A375 (cell line): Measurements from ENCODE around the gene P2RY14. TPM values are rescaled to one million over a fixed set of nuclear protein-coding genes. Genes with fewer than 3 reads are reported as not detected.

Source experiments
- small RNA-seq: library from RNA; depleted of rRNA; stranded (forward); fragments of <200 nt; gene quantifications from one replicate; pipeline ENCODE3, GENCODE V24; 2014
- total RNA-seq: library from RNA; depleted of rRNA; stranded (reverse); fragments of >200 nt; shearing (Covaris generic); gene quantifications from 2 replicates; pipeline ENCODE4 v1.2.3, GENCODE V29; 2014; rRNA removed

The P2RY14 gene
- not detected in 2 replicates for total RNA-seq

DNA sequence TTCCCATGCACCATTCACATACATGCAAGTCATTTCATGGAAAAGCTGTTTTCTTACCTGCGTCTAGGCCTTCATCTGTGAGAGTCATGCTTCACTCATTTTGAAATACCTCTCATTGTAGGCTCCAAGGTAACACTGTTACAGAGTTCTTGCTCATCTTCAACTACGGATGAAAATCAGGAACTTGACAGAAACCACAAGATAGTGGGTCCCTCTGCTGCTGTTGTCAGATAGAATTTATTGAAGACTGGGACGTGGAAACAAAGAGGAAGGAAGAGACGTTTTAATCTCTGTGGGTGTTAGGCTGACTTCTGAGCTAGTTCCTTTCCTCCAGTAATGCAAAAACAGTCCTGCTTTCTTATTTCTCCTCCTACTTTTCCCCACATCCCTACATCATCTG lies at the start of gene P2RY14:
Gene P2RY14 (minus strand): TSS at position 313 of the 400 bp plus-strand sequence. CDS start 64,226 bp downstream, outside the sequence.

DNA sequence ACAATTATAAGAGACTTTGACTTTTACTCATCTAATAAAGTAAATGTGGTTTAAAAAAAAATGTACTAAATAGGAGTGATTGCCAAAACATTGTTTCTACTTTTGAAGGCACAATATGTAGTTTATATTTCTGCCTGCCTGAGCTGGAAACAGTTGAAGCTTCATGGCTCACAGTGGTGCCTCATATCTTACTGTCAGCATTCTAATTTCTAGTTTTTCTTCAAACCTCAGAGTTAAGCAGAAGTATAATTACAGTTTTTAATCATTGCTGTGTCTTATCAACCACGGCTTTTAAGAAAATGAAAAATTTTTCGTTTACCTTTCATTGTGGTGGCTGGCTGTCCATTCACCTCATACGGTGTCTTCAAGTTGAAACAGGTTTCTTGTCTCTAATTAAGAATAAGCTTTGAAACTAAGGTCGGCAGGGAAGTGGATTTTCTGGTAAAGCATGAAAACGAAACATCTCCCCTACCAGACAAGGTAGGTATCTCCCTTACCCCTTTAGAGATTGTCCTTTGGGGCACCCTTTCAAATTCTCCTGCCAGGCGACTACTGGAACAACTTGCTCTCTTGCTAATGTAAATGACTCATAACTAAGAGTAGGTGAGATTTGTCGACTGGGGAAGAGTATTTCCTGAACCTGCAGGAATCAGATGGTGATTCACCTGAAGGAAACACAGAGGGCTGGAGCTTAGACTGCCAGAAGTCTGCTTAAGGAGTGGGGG lies 38.1 kb upstream of the P2RY14 start, which contains the start of gene GPR87:
Gene GPR87 (minus strand): TSS at position 554 of the 725 bp plus-strand sequence. CDS start 16,720 bp downstream, outside the sequence.

DNA sequence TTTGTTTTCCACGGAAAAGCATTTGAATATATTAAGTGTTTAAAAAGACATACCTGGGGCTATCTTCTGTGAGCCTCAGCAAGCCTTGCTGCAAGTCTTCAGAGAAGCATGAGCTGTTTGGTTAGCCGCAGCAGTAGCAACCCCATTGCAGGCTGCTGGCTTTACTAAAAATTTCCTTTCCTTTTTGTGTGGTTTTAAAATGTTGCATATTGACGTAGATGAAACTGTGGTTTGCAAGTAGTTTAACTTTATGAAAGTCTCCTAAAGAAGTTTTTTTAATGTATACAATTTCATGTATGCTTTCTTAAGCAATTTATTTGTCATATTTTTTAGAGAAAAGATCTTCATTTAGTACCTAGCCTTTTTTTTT lies 75.3 kb downstream of the P2RY14 start, which contains the start of gene GPR171:
Gene GPR171 (minus strand): TSS at position 166 of the 370 bp plus-strand sequence. CDS start 3,830 bp downstream, outside the sequence.

Small RNA genes lying within 50 kb of the gene (small RNA-seq; reads per million reads assigned to genes)
- 5.1 reads per million, percentile 84 among the genes with 10 or more reads in this experiment for gene RNA5SP145

Other genes with a start within 250 kb of the P2RY14 start
- 0.64 and 1.5 TPM in 2 replicates for gene MED12L, start 192.9 kb downstream of the P2RY14 start, total RNA-seq
- not detected in 2 replicates for gene GPR171, start 75.3 kb downstream of the P2RY14 start, total RNA-seq
- gene GPR87, start 38.3 kb upstream of the P2RY14 start, total RNA-seq = not detected in 2 replicates
- gene P2RY13, start 51.0 kb upstream of the P2RY14 start, total RNA-seq = not detected in 2 replicates
- not detected in 2 replicates for gene P2RY12, start 106.2 kb upstream of the P2RY14 start, total RNA-seq
- gene IGSF10, start 182.5 kb upstream of the P2RY14 start, total RNA-seq = 0.32 and 0.38 TPM in 2 replicates